ENCODE results near the gene GPN3.
"Not testable (repeated sequence)": the region's sequence is repeated elsewhere in the genome, so short reads cannot be mapped to it uniquely, and the experiment has no call there.

GPN3 gene

DNA sequence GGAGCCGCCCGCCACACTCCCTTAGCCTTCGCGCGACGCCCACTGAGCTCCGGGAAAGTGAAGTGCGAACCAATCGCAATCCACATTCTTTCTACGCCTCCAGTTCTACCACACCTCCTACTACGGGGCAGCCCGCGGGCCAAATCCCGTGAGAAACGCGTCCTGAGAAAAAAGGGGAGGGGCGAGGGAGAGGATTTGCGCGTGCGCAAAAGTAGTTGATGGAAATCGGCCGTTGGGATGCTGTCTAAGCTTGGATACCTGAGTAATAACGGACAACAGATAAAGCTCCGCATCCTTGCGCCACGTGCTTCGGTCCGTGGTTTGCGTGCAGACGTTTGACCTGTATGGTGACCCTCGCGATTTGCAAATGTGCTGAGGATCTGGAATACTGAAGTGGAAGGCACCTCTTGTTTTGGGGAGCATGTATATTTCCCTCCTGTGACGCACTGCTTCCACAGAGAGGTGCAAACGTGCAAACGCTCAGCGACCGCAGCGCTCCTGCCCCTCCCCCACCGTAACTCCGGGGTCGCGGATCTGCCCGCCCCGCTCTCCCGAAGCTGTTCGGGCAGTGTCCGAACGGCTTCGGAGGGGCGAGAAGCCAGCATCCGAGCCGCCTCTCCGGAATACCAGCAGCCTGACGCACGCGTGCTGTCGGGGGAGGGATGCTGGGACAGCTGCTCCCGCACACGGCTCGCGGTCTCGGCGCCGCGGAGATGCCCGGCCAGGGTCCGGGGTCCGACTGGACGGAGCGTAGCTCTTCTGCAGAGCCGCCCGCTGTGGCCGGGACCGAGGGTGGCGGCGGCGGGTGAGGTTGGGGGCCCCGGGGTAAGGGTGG lies at the start of gene GPN3, which contains the start of gene FAM216A:
Gene GPN3 (minus strand): TSS at position 44 of the 835 bp plus-strand sequence. CDS start 54 bp downstream, outside the sequence.
Gene FAM216A (plus strand): TSS at position 632 of the 835 bp plus-strand sequence. CDS start 31 bp downstream, at position 663.
- peak; percentile 95 for DNase-seq

GRCh38 chr12:110516995-110517394 lies 48.9 kb upstream of the GPN3 start:
- DNase-seq = no peak

DNA sequence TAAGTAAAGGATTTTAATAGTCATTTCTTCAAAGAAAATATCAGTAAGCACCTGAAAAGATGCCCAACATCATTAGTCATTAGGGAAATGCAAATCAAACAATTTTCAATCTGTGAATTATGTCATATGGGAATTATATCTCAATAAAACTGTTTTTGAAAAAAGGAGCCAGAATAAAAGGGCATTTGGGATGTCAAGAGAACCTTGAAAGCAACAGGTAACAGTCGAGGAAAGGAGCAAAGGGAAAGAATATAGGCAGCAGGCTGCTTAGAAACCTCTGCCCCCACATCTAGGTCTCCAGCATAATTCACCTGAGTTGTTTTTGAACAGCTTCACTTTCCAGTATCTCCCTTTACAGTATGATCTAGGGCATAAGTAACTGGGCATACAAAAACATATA lies 46.3 kb upstream of the GPN3 start:
- no peak for DNase-seq

DNA sequence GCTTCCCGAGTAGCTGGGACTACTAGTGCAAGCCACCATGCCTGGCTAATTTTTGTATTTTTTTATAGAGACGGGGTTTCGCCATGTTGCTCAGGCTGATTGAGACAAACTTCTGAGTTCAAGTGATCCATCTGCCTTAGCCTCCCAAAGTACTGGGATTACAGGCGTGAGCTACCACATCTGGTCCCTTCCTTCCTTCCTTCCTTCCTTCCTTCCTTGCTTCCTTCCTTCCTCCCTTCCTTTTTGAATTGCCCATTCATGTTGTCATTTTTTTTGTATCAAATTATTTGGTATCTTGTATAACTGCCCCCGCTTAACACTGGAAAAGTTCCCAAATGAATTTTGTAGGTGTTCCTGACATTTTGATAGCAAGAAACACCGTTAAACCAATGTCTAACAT lies 45.8 kb upstream of the GPN3 start:
- no peak for DNase-seq

- DNase-seq = no peak
Observed at GRCh38 chr12:110508071-110508586, 40.1 kb upstream of the GPN3 start.

GRCh38 chr12:110505332-110505731 lies 37.3 kb upstream of the GPN3 start:
- DNase-seq = no peak

DNA sequence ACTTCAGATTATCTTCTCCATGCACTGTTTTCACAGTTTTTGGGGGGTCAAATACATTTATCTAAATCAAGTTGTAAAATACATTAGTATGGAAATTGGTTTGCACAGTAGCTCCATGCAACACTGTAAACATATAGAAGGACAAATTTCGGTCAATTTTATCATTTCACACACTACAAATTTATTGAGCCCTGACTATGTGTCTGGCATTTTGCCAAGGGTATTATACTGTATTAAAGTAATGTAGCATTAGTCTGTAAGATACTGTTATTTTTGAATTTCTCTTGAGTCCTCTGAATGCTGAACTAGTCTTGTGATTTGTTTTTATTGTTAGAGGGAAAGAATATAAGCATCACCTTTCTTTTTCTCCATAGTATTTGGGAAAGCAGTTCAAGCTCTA lies 35.4 kb upstream of the GPN3 start:
- DNase-seq = no peak

GRCh38 chr12:110501752-110502738 lies 34.0 kb upstream of the GPN3 start, which contains the start of the genes RAD9B and VPS29:
TSS of gene RAD9B (plus strand) at chr12:110502331. CDS start at chr12:110502338, 7 bp downstream.
TSS of gene VPS29 (minus strand) at chr12:110502111. CDS start at chr12:110502051, 60 bp downstream.
- peak; percentile 99 for DNase-seq

GRCh38 chr12:110501399-110501751 lies 33.3 kb upstream of the GPN3 start:
- DNase-seq = no peak

DNA sequence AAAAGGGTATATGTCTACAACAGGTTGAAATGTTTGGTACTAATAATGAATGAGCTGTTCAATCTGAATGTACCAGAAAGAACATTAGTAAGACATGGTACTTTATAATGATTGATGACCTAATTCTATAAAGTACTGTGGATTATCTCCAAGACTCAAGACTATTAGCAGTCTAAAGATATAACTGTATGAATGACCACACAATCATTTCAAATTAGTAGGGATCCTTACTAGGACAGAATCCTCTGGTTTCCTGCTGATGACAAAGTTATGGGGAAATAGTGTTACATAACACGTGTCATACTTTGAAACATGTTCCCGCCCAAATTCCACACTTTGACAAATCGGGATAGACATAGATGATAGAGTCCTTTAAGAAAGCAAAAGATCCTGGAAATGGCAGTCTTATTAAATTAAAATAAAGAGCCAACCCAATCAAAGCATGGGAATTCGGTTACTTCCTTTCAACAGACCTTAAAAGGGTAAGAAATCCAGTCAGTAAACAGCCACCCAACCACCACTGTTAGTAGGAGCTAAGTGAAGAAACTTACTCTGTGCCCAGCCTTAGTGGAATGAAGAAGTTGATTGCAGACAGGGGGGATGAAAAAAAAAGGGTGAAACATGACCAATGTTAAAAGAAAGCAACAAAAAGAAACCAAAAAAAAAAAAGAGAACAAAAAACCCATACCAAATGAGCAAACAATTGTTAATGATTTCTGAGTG lies 31.1 kb upstream of the GPN3 start:
- no peak for DNase-seq

DNA sequence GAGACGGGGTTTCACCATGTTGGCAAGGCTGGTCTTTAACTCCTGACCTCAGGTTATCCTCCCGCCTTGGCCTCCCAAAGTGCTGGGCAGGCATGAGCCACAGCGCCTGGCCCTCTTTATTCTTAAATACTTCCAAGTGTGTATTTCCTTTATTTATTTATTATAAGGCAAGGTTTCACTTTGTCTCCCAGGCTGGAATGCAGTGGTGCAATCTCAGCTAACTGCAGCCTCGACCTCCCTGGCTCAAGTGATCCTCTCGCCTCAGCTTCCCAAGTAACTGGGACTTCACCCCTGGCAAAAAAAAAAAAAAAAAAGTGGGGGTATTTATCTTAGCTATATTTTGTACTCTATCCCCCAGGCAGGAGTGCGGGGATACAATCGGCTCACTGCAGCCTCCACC lies 7.4 kb upstream of the GPN3 start:
- DNase-seq = no peak

DNA sequence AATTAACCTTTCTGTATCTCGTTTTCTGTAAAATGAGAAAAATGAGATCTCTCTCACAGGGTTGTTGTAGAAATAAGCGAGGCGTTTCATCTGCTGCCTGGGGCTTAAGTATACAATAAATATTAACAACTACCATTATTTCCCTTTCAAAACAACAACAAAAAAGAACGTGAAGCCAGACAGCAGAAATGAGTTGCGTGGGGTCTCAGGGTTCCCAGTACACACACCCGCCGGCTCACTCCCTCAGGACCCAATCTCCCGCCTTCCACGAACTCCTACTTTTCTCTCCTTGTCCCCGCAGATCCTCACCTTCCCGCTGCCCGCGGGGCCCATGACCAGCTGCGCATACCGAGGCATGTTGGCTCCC lies 227 bp downstream of the GPN3 start:
- DNase-seq = no peak

- DNase-seq = no peak
Observed at GRCh38 chr12:110466791-110467190, 1.3 kb downstream of the GPN3 start.

DNA sequence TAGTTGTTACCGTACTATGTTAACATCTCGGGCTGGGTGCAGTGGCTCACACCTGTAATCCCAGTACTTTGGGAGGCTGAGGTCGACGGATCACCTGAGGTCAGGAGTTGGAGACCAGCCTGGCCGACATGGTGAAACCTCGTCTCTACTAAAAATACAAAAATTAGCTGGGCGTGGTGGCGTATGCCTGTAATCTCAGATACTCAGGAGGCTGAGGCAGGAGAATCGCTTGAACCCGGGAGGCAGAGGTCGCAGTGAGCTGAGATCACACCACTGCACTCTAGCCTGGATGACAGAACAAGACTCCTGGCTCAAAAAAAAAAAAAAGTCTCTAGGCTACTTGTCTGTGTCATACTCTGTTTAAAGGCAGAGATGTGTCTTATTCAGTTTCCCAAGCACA lies 2.3 kb downstream of the GPN3 start:
- not testable (repeated sequence) for DNase-seq

GRCh38 chr12:110465024-110465423 lies 3.0 kb downstream of the GPN3 start:
- no peak for DNase-seq

- not testable (repeated sequence) for DNase-seq
Observed at GRCh38 chr12:110461189-110461588, 6.9 kb downstream of the GPN3 start.

DNA sequence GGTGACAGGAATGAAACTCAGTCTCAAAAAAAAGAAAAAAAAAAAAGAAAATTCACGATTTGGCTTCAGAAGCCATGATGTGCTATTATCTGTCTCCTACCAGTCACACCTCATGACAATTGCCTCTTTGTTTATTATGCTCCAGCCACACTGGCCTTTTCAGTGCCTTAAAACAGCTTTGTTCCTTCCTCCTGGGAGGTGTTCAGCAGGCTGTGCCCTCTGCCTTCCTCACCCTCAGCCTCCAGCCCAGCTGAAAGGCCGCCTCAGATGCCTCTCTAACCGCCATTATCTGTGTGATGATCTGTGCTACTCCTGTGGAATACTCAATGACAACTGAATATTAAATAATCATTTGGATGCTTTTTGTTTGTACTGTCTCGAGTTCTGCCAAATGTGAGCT lies 9.3 kb downstream of the GPN3 start:
- no peak for DNase-seq

- DNase-seq = no peak
Observed at GRCh38 chr12:110453569-110454296, 14.3 kb downstream of the GPN3 start.

GRCh38 chr12:110451263-110451662 lies 16.8 kb downstream of the GPN3 start:
- DNase-seq = no peak

- DNase-seq = peak; percentile 95
Observed at GRCh38 chr12:110449799-110450497, 18.1 kb downstream of the GPN3 start, which contains the start of gene ARPC3. TSS of gene ARPC3 (minus strand) at chr12:110450337. CDS start at chr12:110450260, 77 bp downstream.

DNA sequence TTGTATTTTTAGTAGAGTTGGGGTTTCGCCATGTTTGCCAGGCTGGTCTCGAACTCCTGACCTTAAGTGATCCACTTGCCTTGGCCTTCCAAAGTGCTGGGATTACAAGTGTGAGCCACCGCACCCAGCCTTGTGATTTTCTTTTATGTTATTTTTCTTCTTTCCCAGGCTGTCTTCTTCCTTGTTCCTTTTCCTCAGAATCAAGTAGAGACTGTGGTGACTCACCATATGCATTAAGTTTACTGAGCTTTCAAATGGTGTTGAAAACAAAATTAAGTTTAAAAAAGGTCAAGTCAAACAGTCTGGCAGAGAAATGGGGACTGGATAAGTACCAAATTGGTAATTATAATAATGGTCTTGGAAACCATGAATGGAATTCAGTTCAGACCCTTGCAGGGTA lies 23.6 kb downstream of the GPN3 start:
- DNase-seq = no peak

All from CD4-positive, alpha-beta T cell treated with Interleukin-15 for 1 hour (primary cell).